ENCODE data around the gene COBL.

The COBL gene

DNA sequence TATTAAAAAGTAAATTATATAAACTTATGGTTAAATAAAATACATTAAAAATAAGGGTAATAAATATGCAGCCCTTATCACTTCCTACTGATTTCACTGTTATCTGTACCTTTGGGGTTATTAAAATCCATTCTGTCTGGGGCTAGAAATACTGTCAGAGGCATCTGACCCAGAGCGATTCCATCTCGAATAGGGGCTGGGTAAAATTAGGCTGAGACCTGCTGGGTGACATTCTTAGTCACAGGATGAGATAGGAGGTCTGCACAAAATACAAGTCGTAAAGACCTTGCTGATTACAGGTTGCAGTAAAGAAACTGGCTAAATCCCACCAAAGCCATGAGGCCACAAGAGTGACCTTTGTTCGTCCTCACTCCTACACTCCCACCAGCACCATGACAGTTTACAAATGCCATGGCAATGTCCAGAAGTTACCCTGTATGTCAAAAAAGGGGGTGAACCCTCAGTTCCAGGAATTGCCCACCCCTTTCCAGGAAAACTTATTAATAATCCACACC, 77.6 kb downstream of the COBL start:
- no peak for TF ChIP-seq CTCF (IDR thresholded peaks at IDR 0.05; ENCODE audit: poor library complexity, severe bottlenecking)
- no peaks in the 10 kb centered on the region for H3K36me3 ChIP-seq (ENCODE audit: low read depth)
- no peaks in the 10 kb centered on the region for H3K9me3 ChIP-seq (ENCODE audit: severe bottlenecking)
- no peak overlapping the region for H3K4me3 ChIP-seq (ENCODE audit: severe bottlenecking)
- no peak for ATAC-seq (ENCODE audit: low read depth)
- no peaks in the 10 kb centered on the region for H3K27me3 ChIP-seq (ENCODE audit: insufficient read depth, poor library complexity, severe bottlenecking)
- no peaks in the 10 kb centered on the region for H3K4me1 ChIP-seq (ENCODE audit: insufficient read depth, poor library complexity, severe bottlenecking)
- DNase-seq (ENCODE audit: low spot score), result no peak
- H3K27ac ChIP-seq (ENCODE audit: poor library complexity, severe bottlenecking), result no peak overlapping the region

DNA sequence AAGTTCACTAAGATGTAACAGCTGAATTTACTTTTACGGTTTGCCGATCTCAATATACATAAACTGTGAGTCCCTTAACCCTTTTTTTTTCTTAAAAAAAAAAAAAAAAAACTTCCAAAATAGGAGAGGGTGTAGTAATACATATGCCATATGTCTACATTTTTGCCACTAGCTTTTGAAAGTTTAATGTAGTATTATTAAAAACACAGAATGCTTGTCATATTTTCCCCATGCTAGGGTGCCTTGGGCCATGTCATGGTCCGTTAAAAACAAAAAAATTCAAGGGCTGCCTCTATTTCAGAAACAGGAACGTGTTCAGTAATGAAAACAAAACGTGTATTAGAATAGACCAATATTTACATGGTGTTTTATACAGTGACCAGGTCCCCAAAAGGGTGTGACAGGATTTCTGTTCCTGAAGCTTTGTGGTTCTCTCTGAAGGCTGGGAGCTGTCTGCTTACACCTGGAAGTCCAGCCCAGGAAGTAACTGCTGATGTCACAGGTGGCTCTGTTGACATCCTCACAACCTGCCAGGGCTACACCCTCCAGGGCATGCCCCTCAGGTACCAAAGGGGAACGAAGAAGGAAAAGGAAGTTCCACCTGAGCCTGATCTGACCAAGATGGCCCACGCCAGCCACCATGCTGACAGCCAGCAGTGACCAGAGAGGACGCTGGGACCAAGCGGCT, 79.0 kb downstream of the COBL start:
- Histone ChIP-seq H3K9me3 (ENCODE audit: severe bottlenecking) (no peaks in the 10 kb centered on the region), H3K4me1 (ENCODE audit: insufficient read depth, poor library complexity, severe bottlenecking) (no peaks in the 10 kb centered on the region), H3K27me3 (ENCODE audit: insufficient read depth, poor library complexity, severe bottlenecking) (no peaks in the 10 kb centered on the region), H3K36me3 (ENCODE audit: low read depth) (no peaks in the 10 kb centered on the region), H3K27ac (ENCODE audit: poor library complexity, severe bottlenecking) (no peak overlapping the region), H3K4me3 (ENCODE audit: severe bottlenecking) (no peak overlapping the region)
- DNase-seq (ENCODE audit: low spot score) (no peak), ATAC-seq (ENCODE audit: low read depth) (no peak)
- no peak for TF ChIP-seq CTCF (IDR thresholded peaks at IDR 0.05; ENCODE audit: poor library complexity, severe bottlenecking)

- ATAC-seq (ENCODE audit: low read depth) (no peak), DNase-seq (ENCODE audit: low spot score) (no peak)
- Histone ChIP-seq H3K27me3 (ENCODE audit: insufficient read depth, poor library complexity, severe bottlenecking) (no peaks in the 10 kb centered on the region), H3K27ac (ENCODE audit: poor library complexity, severe bottlenecking) (no peak overlapping the region), H3K9me3 (ENCODE audit: severe bottlenecking) (no peaks in the 10 kb centered on the region), H3K4me3 (ENCODE audit: severe bottlenecking) (no peak overlapping the region), H3K4me1 (ENCODE audit: insufficient read depth, poor library complexity, severe bottlenecking) (no peaks in the 10 kb centered on the region), H3K36me3 (ENCODE audit: low read depth) (no peaks in the 10 kb centered on the region)
- TF ChIP-seq CTCF (IDR thresholded peaks at IDR 0.05; ENCODE audit: poor library complexity, severe bottlenecking), result no peak
These were observed 80.0 kb downstream of the COBL start for GRCh38 chr7:51236470-51237132.

DNA sequence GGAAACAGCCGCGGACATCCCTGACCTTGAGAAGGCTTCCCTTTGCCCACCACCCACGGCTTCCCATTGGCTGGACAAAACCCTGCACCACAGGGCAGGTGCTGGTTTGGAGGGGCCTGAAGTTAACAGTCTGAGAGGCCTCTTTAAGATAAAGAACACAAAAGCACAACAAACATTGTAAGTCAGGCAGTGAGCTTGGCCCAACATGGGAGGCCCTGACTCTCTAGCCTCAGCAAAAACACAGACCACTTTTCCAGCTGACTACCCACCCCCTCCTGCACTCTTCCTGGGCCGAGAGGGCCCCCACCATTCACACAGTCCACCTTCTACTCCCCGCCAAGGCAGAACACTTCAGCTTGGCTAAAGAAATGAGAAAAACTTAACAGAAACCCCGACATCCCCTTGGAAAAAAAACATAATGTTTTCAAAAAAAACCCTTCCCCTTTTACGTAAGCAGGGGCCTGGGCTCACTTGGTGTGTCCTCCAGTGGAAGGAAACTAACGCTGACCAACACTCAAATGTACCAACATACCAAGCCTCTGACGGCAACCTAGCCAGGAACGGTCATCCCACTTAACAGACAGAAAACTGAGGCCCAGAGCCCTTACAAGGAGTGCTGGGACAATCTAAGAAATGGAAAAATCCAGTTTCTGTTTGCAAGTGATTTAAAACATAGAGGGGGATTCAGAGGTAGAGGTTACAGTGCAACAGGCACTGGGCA, 80.9 kb downstream of the COBL start:
- ATAC-seq (ENCODE audit: low read depth) (no peak), DNase-seq (ENCODE audit: low spot score) (no peak)
- H3K4me3 ChIP-seq (ENCODE audit: severe bottlenecking), result no peak overlapping the region
- no peak for TF ChIP-seq CTCF (IDR thresholded peaks at IDR 0.05; ENCODE audit: poor library complexity, severe bottlenecking)
- no peak overlapping the region for H3K27ac ChIP-seq (ENCODE audit: poor library complexity, severe bottlenecking)
- H3K9me3 ChIP-seq (ENCODE audit: severe bottlenecking), result no peaks in the 10 kb centered on the region
- H3K4me1 ChIP-seq (ENCODE audit: insufficient read depth, poor library complexity, severe bottlenecking), result no peaks in the 10 kb centered on the region
- no peaks in the 10 kb centered on the region for H3K36me3 ChIP-seq (ENCODE audit: low read depth)
- H3K27me3 ChIP-seq (ENCODE audit: insufficient read depth, poor library complexity, severe bottlenecking), result no peaks in the 10 kb centered on the region
